HEK293T (cell line): ENCODE measurements around the gene METTL9.
"Not testable (repeated sequence)": the region's sequence is repeated elsewhere in the genome, so short reads cannot be mapped to it uniquely, and the experiment has no call there.

Experiments used
- CTCF ChIA-PET: fragments of 350-600 bp; formaldehyde crosslinking; extraction: SDS; loops from one replicate; lab custom pipeline; 2021; ENCODE audit warnings: antibody characterized with exemption, inconsistent platforms; lab: Yijun Ruan, JAX
- POLR2A ChIA-PET: fragments of 350-600 bp; formaldehyde crosslinking; extraction: SDS; loops from one replicate; lab custom pipeline; 2020; ENCODE audit warnings: antibody characterized with exemption, inconsistent platforms; lab: Yijun Ruan, JAX
- DNase-seq: peaks from one replicate; pipeline ENCODE4 v3.0.0; 2012; ENCODE audit warnings: mixed read lengths; ENCODE audit errors: extremely low spot score
- ARNT ChIP-seq: fragments of 450-650 bp; IDR thresholded peaks from 2 replicates; pipeline ENCODE4 v1.6.1; 2017; ENCODE audit warnings: mild to moderate bottlenecking
- BHLHE40 ChIP-seq: fragments of 450-650 bp; IDR thresholded peaks from 2 replicates; pipeline ENCODE4 v1.6.1; 2016; ENCODE audit warnings: mild to moderate bottlenecking, moderate library complexity, borderline replicate concordance
- CTBP1 ChIP-seq: fragments of 450-650 bp; IDR thresholded peaks from 2 replicates; pipeline ENCODE4 v1.6.1; 2016; ENCODE audit warnings: borderline replicate concordance
- ELF4 ChIP-seq: fragments of 450-650 bp; IDR thresholded peaks from 2 replicates; pipeline ENCODE4 v1.6.1; 2017; ENCODE audit warnings: antibody characterized with exemption
- FOXA1 ChIP-seq: fragments of 450-650 bp; IDR thresholded peaks from 2 replicates; pipeline ENCODE4 v1.6.1; 2016; ENCODE audit warnings: mild to moderate bottlenecking
- FOXK2 ChIP-seq: fragments of 450-650 bp; IDR thresholded peaks from 2 replicates; pipeline ENCODE4 v1.6.1; 2016; ENCODE audit warnings: mild to moderate bottlenecking
- FOXM1 ChIP-seq: fragments of 450-650 bp; IDR thresholded peaks from 2 replicates; pipeline ENCODE4 v1.6.1; 2017; ENCODE audit warnings: mild to moderate bottlenecking, borderline replicate concordance
- HDGF ChIP-seq: fragments of 450-650 bp; IDR thresholded peaks from 2 replicates; pipeline ENCODE4 v1.6.1; 2017; ENCODE audit warnings: antibody characterized with exemption, borderline replicate concordance
- L3MBTL2 ChIP-seq: fragments of 450-650 bp; conservative IDR thresholded peaks from 2 replicates; pipeline ENCODE4 v1.6.1; 2016; ENCODE audit warnings: mild to moderate bottlenecking
- LEF1 ChIP-seq: fragments of 450-650 bp; IDR thresholded peaks from 2 replicates; pipeline ENCODE4 v1.6.1; 2017; ENCODE audit warnings: mild to moderate bottlenecking, borderline replicate concordance
- NFRKB ChIP-seq: fragments of 450-650 bp; IDR thresholded peaks from 2 replicates; pipeline ENCODE4 v1.6.1; 2016; ENCODE audit warnings: mild to moderate bottlenecking, moderate library complexity
- PKNOX1 ChIP-seq: fragments of 450-650 bp; IDR thresholded peaks from 2 replicates; pipeline ENCODE4 v1.6.1; 2016
- SP1 ChIP-seq: fragments of 450-650 bp; IDR thresholded peaks from 2 replicates; pipeline ENCODE4 v1.6.1; 2017
- SUZ12 ChIP-seq: fragments of 450-650 bp; IDR thresholded peaks from 2 replicates; pipeline ENCODE4 v1.6.1; 2016; ENCODE audit warnings: mild to moderate bottlenecking
- TARDBP ChIP-seq: fragments of 450-650 bp; IDR thresholded peaks from 2 replicates; pipeline ENCODE4 v1.6.1; 2016
- ZNF384 ChIP-seq: fragments of 450-650 bp; IDR thresholded peaks from 2 replicates; pipeline ENCODE4 v1.6.1; 2016

The METTL9 gene

DNA sequence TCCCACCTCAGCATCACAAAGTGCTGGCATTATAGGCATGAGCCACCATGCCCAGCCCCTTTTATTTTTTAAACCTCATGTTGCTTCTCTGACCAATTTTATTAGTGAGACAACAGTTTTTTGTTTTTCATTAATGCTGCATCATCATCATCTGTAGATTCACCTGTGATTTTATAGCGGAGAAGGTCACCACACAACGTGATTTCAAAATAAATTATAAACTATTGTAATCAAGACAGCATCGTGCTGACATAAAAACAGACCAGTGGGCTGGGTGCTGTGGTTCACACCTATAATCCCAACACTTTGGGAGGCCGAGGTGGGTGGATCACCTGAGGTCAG, 28.7 kb upstream of the METTL9 start:
- ChIA-PET POLR2A (no interaction called here), CTCF (no interaction called here)
- no peak for DNase-seq
- TF ChIP-seq HDGF (no peak), CTBP1 (no peak), NFRKB (no peak), SP1 (no peak), LEF1 (no peak), TARDBP (no peak), FOXM1 (no peak), ELF4 (no peak), FOXA1 (no peak)

DNA sequence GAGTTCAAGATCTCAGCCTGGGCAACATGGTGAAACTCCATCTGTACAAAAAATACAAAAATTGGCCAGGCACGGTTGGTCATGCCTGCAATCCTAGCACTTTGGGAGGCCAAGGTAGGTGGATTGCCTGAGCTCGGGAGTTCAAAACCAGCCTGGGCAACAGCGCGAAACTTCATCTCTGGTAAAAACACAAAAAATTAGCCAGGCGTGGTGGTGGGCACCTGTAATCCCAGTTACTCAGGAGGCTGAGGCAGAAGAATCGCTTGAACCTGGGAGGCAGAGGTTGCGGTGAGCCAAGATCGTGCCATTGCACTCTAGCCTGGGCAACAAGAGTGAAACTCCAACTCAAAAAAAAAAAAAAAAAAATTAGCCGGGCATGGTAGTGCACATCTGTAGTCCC, 25.9 kb upstream of the METTL9 start:
- DNase-seq, POLR2A ChIA-PET: not testable (repeated sequence)
- CTCF ChIA-PET = interaction anchor here (0.7 kb wide), 1 partner anchor 47 kb away, joined by 8 read pairs; no protein-coding TSS in a partner anchor

DNA sequence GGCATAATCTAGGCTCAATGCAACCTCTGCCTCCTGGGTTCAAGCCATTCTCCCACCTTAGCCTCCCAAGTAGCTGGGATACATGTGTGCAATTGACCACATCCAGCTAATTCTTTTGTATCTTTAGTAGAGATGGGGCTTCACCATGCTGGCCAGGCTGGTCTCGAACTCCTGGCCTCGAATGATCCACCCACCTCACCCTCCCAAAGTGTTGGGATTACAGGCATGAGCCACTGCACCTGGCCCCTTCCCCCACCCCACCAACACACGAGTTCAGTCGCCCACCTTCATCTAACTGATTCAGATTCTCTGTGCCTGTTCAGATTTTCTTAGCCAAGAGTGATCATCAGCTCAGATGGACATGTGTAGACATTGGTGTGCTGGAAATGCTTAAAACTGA, 25.0 kb upstream of the METTL9 start:
- CTCF ChIA-PET = interaction anchor here (0.7 kb wide), 1 partner anchor 48 kb away, joined by 8 read pairs; no protein-coding TSS in a partner anchor
- POLR2A ChIA-PET = no interaction called here
- DNase-seq = no peak
- TF ChIP-seq CTBP1 = no peak
- TF ChIP-seq TARDBP = no peak
- TF ChIP-seq L3MBTL2 = no peak
- TF ChIP-seq PKNOX1 = no peak
- no peak for TF ChIP-seq LEF1
- no peak for TF ChIP-seq ELF4
- no peak for TF ChIP-seq FOXA1
- no peak for TF ChIP-seq HDGF
- no peak for TF ChIP-seq NFRKB
- TF ChIP-seq FOXK2 = no peak
- no peak for TF ChIP-seq SP1
- no peak for TF ChIP-seq FOXM1
- no peak for TF ChIP-seq ARNT
- TF ChIP-seq SUZ12 = no peak
- TF ChIP-seq ZNF384 = no peak
- TF ChIP-seq BHLHE40 = no peak

DNA sequence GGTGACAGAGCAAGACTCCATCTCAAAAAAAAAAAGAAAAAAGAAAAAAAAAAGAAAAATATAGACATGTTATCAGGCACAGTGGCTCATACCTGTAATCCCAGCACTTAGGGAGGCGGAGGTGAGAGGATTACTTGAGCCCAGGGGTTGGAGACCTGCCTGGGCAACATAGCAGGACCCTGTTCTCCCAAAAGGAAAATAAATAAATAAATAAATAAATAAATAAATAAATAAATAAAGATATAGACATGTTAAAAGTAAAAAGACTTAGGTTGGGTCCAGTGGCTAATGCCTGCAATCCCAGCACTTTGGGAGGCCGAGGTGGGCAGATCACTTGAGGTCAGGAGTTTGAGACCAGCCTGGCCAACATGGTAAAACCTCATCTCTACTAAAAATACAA, 23.1 kb upstream of the METTL9 start:
- CTCF ChIA-PET = interaction anchor here (1.0 kb wide), 1 partner anchor 1057 kb away, joined by 3 read pairs; no protein-coding TSS in a partner anchor
- POLR2A ChIA-PET, DNase-seq: not testable (repeated sequence)

GRCh38 chr16:21577487-21577886, 21.9 kb upstream of the METTL9 start:
- POLR2A ChIA-PET, DNase-seq: not testable (repeated sequence)
- CTCF ChIA-PET = interaction anchor here (1.0 kb wide), 1 partner anchor 1056 kb away, joined by 3 read pairs; no protein-coding TSS in a partner anchor

GRCh38 chr16:21578311-21578710, 21.1 kb upstream of the METTL9 start:
- POLR2A ChIA-PET, CTCF ChIA-PET: not testable (repeated sequence)

DNA sequence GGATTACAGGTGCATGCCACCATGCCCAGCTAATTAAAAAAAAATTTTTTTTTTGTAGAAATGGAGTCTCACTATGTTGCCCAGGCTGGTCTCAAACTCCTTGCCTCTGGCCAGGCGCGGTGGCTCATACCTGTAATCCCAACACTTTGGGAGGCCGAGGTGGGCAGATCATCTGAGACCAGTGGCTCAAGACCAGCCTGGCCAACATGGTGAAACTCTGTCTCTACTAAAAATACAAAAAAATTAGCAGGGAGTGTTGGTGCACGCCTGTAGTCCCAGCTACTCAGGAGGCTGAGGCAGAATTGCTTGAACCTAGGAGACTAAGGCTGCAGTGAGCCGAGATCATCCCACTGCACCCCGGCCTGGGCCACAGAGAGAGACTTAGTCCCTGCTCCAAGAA, 19.2 kb upstream of the METTL9 start:
- POLR2A ChIA-PET, CTCF ChIA-PET, DNase-seq: not testable (repeated sequence)

More at GRCh38 chr16:21578311-21578710, 21.1 kb upstream of the METTL9 start:
- not testable (repeated sequence) for DNase-seq

GRCh38 chr16:21580807-21581206, 18.6 kb upstream of the METTL9 start:
- no peak for DNase-seq
- POLR2A ChIA-PET = no interaction called here
- CTCF ChIA-PET = interaction anchor here (0.9 kb wide), 1 partner anchor 72 kb away, joined by 3 read pairs; the partner anchor contains the start of gene IGSF6
- TF ChIP-seq PKNOX1 (no peak), FOXM1 (no peak), SUZ12 (no peak), L3MBTL2 (no peak), LEF1 (no peak), SP1 (no peak), ELF4 (no peak), FOXK2 (no peak), HDGF (no peak), NFRKB (no peak), TARDBP (no peak), ARNT (no peak), FOXA1 (no peak), CTBP1 (no peak), ZNF384 (no peak), BHLHE40 (no peak)
